ENCODE data around the gene TECPR2.

The TECPR2 gene

DNA sequence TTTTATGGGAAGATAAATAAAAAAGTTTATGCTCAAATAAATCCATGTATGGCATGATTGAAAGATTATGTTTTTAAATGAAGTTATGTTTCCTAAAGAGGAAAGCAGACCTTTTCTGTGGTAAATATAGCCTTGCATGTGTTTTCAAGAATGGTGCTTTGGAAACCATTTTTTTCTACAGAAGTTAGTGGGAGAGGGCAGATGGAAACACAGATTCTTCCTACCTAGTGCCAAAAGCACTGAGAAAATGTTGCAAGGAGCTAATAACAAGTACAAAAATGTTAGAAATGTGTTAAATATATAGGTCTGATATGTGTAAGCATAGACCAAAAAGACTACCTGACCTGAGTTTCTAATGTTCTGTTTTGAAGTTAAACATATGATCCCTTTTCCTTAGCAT lies 24.3 kb downstream of the TECPR2 start:
- FAIRE-seq = no peak

GRCh38 chr14:102389246-102389645 lies 26.5 kb downstream of the TECPR2 start:
- FAIRE-seq = no peak

DNA sequence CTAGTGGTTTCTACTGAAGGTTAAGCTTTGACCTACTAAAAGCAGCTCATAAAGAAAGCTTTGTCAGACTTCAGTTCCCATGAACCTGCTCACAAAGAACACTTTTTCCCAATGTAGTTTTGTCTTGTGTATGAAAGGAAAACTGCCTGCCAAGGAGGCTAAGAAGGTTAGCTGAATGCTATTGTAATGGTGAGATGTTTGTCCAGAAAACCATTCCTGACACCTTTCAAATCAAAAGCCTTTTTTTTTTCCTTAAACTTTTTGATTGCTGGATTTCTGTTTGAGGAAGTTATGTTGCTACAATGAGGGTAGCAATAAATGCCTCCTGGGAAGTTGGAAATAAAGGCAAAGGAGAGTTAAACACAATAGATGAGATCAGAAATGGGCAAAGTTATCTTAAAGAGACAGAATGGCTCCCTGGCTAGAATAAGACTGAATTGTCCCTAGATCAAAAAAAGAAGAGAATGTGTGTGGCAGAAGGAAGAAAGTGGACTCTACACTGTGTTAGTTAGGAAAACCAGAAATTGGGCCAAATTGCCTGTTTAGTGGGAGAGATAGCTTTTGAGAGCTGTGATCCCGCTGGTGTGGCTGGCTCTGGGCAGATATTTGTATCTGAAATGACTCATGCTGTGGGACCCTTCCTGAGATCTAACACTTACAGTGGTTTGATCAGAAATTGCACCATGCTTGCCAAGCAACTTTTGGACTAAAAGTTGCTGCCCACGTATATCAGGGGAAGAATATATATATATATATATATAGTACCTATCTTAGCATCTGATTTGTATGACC lies 27.5 kb downstream of the TECPR2 start:
- no peak for FAIRE-seq

- no peak for FAIRE-seq
Observed at GRCh38 chr14:102392506-102392905, 29.8 kb downstream of the TECPR2 start.

GRCh38 chr14:102394717-102395375 lies 32.1 kb downstream of the TECPR2 start:
- no peak for FAIRE-seq

- FAIRE-seq = no peak
Observed at GRCh38 chr14:102396521-102396920, 33.8 kb downstream of the TECPR2 start.

GRCh38 chr14:102403028-102403427 lies 40.3 kb downstream of the TECPR2 start:
- FAIRE-seq = no peak

GRCh38 chr14:102407258-102407657 lies 44.5 kb downstream of the TECPR2 start:
- no peak for FAIRE-seq

DNA sequence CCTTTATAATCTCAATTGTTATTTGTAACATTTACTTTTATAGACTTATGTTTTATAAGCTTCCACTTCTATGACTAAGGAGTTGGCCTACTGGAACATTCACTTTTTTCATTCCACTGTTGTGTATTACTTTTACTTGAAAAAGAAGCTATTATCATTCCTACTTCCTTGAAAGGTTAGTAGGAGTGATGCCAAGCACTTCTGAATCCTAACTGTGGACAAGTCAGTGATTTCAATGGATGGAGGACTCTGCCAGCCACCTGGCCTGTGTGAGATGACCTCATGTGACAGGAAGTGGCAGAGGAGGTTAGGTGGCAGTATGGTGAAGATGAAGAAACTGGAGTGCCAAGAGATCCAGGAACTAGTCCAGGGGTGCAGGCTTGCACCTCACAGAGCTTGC lies 46.0 kb downstream of the TECPR2 start:
- FAIRE-seq = no peak

DNA sequence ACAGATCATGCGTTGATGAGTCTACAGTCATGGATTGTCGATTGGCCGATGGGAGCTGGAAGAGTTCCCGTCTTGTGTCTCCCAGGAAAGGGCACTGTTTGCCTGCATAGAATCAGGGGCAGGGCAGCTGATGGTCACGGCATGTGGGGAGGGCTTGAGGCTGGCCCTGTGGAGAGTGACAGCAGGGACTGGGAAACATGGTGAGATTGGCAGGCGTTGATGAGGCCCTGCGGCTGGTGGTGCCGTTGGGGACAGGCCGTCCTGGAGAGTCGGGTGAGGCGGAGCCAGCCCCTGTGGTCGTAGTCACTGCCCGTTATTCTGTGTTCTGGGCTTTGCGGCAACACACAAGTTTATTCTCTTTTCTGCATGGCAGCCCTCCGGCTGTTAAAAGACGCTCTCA lies 52.9 kb downstream of the TECPR2 start:
- no peak for FAIRE-seq

- no peak for FAIRE-seq
Observed at GRCh38 chr14:102417001-102417431, 54.3 kb downstream of the TECPR2 start.

- FAIRE-seq = no peak
Observed at GRCh38 chr14:102417646-102418045, 54.9 kb downstream of the TECPR2 start.

- no peak for FAIRE-seq
Observed at GRCh38 chr14:102418169-102418852, 55.6 kb downstream of the TECPR2 start.

- no peak for FAIRE-seq
Observed at GRCh38 chr14:102418853-102419240, 56.1 kb downstream of the TECPR2 start.

GRCh38 chr14:102419276-102419675 lies 56.5 kb downstream of the TECPR2 start:
- no peak for FAIRE-seq

GRCh38 chr14:102419716-102420115 lies 57.0 kb downstream of the TECPR2 start:
- no peak for FAIRE-seq

- FAIRE-seq = no peak
Observed at GRCh38 chr14:102421411-102422057, 58.8 kb downstream of the TECPR2 start.

GRCh38 chr14:102424520-102424919 lies 61.8 kb downstream of the TECPR2 start:
- no peak for FAIRE-seq

DNA sequence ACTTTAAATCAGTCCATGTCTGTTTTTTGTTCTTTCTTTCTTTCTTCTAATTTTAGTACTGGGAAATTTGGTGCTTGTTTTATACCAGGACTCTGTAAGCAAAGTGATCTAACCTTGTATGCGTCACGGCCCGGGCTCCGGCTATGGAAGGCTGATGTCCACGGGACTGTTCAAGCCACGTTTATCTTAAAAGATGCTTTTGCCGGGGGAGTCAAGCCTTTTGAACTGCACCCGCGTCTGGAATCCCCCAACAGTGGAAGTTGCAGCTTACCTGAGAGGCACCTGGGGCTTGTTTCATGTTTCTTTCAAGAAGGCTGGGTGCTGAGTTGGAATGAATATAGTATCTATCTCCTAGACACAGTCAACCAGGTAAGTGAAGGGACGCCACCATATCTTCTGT lies 62.2 kb downstream of the TECPR2 start:
- FAIRE-seq = no peak

- no peak for FAIRE-seq
Observed at GRCh38 chr14:102426796-102427195, 64.1 kb downstream of the TECPR2 start.

- FAIRE-seq = no peak
Observed at GRCh38 chr14:102427642-102428041, 64.9 kb downstream of the TECPR2 start.

- FAIRE-seq = no peak
Observed at GRCh38 chr14:102430212-102430908, 67.6 kb downstream of the TECPR2 start.

DNA sequence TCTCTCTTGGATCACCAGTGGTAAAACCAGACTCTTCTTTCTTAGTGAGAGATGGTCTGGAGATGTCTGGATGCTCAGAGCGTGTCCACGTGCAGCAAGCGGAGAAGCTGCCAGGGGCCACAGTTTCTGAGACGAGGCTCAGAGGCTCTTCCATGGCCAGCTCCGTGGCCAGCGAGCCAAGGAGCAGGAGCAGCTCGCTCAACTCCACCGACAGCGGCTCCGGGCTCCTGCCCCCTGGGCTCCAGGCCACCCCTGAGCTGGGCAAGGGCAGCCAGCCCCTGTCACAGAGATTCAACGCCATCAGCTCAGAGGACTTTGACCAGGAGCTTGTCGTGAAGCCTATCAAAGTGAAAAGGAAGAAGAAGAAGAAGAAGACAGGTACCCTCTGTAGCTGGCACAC lies 69.0 kb downstream of the TECPR2 start:
- FAIRE-seq = no peak

All from TTC549 (cell line).